ENCODE data around the gene TRPV6.

TRPV6 gene

DNA sequence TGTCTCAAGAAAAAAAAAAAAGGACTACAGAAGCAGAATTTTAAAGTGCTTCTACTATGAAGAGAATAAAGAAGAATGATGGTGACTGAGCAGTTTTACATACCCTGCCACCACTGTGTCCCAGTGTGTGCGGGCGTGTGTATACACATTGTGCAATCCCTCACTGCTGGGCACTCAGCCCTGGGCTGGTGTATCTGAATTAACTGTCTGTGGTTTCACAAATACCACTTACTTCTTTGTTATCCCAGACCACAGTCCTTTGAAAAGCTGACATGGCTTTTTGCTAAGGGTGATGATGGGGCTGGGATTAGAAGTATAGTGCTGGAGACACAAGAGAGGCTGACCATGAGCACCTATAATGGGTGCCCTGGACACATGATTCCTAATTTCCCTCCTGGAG lies 21.1 kb upstream of the TRPV6 start:
- no peak for DNase-seq

DNA sequence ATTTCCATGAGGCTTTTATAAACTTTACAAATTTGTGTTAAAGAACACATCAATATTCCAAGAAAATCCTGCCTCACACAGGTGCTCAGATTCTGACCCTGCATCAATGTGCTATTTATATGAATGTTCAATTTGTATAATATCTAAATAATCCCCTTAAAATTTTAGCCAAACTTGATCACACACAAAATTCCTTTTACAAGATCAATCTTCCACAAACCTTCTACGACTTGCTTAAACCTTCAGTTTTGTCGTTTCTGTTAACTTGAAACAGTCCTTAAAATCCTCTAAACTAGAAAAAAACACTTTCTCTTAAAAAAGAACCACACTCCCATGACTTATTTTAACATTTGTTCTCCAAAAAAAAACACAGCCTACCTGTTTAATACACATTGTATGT lies 20.2 kb upstream of the TRPV6 start:
- no peak for DNase-seq

DNA sequence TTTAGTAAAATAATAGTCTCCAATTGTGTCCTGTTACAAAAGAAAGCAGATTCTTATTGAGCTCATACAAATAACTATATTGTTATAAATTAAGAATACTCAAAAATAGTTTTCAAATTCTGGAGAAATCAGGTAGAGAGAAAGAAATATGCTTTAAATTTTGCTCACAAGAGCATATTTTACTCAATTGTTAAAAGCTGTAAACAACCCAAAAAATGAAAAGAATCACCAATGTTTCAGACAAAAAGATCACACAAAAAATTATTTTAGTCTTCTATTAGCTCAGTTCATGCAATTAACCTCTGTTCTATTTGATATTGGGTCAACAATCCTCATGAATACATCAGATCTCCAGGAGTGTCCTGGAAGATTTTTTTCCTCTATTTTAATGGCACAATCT lies 18.6 kb upstream of the TRPV6 start:
- no peak for DNase-seq

DNA sequence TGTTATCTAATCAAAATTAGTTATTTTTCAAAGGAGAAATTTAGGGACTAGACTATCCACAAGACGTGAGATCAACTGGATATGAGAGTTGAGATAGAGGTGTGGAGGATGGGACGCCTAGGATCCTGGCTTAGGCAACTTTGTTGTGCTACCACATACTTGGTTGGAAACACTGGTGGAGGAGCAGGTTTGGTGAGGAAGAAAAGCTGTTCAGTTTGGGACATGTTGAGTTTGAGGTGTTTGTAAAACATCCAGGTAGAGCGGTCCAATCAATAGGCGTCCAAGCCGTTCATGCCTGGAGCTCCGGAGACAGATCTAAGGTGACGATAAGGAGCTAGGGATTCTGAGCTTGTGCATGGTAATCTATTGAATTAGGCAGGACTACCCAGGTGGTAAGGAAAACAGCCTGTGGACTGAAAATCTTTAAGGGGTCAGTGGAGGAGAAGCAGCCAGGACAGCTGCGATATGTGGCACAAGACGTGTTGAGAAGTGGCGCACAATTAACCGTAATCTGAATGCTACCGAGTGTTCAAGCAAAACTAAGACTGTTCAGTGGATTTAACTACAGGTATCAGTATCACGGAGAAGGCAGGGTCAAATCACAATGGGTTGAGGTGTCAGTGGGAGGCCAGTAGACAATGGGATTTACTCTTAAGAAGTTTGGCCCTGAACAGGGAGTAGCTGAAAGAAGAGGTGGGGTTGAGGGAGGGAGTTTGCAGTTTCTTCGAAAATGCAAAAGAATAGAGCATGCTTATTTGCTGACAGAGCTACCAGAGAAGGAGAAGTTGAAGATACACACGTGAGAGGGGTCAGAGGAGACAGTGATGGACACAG lies 16.1 kb upstream of the TRPV6 start:
- DNase-seq, result no peak

DNA sequence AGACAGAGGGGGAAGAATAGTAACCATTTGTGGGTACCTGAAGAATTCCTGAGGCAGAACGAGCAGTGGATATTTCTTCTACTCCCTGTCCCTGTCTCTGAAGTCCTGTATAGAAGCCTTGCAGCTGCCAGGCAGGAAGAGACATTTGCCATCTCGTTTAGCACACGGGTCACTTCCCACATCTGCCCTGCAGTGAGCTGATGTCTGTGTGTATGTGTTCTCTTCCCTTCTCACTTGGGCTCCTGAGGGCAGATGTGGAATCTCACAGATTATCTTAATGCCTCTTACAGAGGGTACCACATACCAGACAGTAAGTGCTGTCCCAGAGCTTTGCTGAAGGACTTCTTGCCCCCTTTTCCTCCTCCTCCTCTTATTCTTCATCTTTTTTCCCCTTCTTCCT lies 14.1 kb upstream of the TRPV6 start:
- no peak for DNase-seq

DNA sequence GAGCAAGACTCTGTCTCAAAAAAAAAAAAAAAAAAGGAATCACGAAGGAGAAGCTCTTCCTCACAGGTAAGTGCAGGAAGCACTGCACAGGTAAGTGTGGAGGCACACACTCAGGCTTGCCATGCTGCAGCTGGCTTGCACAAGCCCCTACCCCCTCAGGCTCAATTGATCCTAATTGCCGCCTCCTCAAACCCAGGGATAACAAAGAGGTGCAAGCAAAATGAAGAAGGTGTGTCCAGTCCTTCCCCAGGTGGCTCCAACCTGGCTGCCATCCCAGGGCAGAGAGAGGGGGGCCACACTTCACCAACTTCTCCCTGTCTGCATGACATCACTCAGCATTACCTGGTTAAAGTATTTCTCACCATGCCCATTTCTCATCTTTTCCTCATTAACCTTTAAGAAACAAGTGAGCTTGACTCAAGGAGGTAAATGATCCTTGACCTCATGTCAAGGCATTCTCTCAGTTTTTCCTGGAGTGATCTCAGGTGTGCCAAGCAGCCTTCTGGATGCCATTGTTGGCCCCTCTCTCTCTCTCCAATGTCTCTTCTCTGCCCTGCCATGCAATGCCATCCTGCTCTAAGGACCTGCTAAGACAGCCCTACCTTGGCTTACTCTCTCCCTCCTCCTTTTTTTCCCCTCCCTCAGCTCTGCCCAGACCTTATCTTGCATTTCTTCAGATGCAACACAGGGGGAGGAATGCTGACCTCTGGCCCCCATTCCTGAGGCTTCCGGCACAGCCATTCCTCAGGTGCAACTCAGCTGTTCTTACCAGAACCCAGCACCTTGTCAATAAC lies 13.0 kb upstream of the TRPV6 start:
- no peak for DNase-seq

DNA sequence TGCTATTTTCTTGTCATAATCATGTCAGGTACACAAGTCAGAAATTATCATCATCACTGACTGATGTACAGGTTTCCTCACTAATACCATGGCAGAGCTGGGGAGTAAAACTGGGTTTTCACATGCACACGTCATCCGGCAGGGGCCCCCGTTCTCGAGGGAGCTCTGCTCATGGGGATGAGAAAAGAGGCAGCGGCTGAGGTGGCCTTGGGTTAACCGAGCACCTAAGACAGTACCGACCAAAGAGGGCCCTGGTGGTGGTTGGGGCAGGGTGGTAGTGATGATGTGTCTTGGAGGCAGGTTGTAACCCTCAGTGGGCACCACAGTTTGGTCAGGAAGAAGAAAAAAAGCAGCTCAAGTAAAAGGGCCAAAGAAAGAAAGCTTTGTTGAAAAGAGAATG lies 12.1 kb upstream of the TRPV6 start:
- DNase-seq, result no peak

DNA sequence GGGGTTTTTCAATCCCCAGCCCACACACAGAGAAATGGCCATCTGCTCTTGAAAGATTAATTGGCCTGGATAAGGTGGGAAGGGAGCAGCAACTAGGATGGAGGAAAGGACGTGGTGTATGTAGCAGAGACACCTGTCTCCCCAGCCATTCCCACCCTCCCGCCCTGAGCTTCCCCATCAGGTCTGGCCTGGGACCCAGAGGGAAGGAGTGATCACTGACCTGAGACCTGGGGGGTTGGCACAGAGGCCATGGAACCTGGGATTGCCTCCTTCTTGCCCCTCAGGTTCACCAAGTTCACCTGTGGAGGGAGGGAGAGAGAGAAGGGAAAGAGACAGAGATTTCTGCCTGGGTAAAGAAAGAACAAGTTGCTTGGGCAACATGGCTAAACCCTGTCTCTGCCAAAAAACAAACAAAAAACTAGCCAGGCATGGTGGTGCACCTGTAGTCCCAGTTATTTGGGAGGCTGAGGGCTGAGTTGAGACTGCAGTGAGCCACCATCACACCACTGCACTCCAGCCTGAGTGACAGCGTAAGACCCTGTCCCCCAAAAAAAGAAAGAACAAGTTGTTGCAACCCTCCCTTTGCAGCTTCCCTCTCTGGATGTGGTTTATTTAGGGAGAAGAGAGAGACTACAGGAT lies 11.3 kb upstream of the TRPV6 start:
- DNase-seq, result no peak

DNA sequence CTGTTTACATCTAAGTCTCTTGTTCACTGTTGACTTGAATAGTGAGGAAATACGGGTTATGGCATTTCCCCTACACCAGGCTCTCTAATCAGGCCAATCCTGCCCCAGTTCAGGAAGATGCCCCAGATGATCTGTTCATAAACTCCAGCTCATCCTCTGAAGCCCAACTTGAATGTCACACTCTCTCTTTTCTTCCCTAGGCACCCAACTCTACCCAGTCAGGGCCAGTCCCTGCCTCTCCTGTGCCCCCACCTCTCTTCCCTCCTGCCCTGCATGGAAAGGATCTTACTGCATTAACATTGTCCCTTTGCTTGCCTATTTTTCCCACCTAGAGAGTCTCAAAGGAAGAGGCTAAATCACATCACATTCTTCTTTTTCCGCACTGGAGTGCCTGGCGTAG lies 10.6 kb upstream of the TRPV6 start:
- DNase-seq, result no peak

DNA sequence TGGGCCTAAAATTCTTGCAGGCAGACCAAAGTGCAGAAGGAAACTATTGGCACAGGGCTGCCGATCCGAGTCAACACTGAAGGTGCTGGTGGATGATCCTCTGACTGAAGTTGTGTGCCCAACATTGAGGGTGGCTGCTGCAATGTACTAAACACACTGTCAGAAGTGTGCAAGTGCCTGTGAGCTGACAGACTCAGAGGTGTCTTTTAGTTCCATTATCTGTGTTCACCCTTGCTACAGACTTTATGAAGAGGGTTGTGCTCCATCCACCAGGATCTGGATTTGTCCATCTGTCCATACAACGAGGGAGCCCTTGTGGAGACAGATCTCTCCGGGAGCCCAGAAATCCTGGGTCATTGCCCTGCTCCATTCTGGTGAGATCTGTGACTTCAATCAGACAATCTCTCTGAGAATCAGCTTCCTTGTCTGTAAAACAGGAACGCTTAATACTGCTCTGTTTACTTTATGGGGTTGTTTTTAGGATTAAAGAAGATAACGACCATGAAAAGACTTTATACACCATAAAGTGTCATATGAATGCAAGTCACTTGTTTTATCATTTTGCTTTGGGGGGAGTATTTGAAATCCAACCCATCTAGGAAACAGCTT lies 9.5 kb upstream of the TRPV6 start:
- no peak for DNase-seq

DNA sequence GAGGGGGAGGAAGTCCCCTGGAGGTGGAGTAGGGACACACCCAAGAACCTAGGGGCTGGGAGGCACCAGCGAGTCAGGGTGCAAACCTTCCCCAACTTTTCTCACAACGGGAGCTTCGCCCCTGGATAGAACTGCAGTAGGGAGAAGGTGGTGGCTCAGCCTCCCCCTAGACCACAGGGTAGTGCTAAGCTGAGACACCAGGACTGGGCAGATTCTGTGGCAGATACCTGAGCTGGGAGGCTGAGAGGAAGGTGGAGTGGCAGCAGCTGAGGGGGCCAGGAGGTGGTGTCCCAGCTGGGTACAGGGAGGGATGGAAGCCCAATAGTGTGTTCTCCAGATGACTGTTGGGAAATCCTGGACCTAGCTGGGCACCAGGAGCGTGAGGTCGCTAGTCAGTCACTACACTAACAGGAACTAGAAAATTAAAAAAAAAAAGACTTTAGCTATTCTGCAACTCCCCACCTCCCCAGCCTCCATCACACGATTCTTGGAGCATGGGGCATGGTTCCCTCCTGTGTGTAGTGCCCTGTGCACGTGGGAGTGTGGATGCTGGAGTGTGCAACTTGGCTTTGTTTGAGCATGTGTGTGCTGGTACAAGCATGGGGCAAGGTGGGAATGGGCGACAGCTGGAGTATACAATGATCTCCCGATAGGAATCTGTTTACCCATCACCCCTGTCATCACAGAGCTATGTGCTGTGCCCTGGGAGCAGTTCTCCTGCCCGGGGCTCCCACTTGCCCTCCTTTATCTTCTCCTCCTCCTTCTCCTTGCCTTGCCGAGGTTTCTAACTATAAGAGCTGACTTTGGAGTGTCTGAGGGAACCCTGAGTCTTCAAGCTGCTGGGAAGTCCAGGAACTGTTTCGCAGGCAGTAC lies 8.8 kb upstream of the TRPV6 start:
- no peak for DNase-seq

DNA sequence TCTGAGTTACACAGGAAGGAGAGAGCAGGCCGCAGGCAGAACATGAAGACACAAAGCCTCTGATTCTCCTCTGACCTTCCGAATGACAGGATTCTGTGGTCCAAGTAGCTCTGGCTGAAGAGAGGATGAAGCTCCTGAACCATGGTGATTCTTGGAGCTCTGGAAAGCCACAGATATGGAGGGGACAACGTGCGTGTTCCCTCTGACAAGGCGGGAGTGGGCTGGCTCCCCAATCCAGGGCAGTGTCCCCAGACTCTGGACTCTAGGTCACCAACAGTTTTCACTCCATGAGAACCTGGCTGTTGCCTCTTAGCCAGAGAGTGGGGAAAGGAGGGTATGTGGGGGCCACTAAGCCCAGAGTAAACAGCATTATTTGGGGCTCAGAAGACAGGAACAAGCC lies 7.4 kb upstream of the TRPV6 start:
- no peak for DNase-seq

DNA sequence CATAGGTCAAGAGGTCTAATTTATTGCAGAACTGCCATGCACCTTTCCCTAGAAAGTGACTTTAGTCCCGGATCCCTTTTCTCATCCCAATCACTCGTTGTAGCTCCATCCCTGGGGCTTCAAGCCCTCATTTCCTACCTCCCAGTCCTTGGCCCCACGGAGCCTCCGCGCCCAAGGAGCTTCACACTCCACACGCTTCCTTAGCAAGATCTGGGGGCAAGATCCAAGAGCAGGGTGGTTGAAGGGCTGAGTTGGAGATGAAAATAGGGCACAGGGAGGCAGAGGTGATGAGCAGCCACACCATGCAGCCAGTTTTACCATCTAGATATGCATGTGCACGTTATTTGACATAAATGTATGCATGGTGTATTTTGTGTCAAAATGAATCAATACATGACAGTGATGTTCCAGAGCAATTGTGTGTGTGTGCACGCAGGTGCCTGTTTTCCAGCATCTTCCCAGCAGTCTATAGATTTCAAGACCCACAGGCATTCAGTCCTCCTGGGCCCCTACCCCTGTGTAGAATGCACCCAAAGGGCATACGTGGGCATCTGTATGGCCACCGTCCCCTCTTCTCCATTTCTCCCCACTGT lies 6.0 kb upstream of the TRPV6 start:
- no peak for DNase-seq

DNA sequence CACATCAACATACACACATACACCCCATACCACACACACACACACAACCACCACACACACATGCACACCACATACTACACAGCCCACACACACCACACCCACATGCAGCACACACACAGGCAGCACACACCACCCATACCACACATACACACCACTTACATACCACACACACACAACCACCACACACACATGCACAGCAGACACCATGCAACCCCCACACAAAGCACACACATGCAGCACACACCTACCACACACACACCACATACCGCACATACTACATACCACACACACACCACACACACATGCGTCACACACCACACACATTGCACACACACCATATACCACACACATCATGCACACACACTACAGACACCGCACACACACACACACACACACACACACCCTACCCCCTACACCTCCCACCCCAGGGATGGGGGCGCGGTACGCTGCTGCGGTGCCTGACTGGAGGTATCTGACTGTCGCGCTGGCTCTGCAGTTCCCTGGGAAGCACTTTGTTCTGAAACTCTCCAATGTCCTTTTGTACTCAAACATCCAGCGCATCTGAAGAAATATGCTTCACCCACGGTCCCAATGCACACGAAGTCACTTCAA lies 5.4 kb upstream of the TRPV6 start:
- DNase-seq, result no peak

DNA sequence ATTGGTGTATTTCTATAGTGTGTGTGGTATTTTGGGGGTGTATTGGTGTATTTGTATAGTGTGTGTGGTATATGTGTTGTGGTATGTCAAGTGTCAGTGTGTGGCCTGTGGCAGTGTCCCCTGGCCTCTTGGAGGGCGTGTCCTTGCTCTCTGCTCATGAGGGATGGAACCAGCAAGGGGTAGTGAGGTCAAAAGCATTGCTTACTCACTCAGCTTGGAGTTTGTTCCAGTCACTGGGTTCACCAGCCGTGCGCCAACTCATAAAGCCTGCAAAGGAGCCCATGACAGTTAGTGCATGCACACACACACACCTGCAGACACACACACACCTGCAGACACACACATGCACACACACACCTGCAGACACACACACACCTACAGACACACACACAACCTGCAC lies 4.3 kb upstream of the TRPV6 start:
- DNase-seq, result no peak

DNA sequence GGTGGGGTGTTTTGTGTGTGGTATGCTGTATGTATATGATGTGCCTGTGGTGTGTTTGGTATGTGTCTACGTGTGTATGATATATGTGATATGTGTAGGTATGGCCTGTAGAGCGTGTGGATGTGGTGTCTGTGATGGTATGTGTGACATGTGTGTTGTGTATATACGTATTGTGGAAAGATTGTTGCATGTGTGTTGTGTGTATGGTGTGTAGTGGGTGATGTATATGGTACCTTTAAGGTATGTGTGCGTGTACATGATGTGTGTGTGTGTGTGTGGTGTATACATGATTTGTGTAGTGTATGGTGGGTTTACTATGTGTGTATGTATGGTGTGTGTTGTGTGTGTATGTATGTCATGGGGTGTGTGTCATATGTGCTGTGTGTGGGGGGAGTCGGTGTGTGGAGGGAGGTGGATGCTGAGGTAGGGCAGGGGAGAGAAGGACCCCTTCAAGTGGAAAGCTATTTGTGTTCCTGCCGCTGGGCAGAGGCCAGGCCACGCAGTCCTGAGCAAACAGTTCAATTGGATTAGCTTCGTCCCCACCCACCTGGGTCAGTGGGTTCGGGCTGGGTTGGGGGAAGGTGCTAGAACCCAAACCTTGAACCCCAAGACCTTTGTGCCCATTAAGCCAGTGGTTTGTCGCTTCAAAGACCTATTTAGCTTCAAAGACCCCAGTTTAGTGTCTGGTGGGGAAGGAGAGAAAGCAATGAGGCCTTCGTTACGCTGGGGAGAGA lies 1.9 kb upstream of the TRPV6 start:
- no peak for DNase-seq

DNA sequence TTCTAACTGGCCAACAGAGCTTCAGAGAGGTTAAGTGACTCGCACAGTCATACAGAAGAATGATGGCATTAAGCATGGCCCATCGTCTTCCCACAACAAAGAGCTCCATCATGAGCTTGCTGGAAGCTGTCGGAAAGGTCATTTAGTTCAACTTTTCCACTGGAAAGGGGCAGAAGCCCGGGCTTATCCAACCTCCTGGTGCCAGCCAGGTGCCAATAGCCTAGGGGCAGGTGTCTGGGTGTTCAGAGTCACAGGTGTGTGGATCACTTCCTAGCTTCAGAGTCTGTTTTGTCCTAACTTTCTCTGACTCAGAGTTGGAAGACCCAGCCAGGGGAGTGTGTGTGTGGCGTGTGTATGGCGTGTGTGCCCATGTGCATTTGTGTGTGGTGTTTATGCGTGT lies 1.3 kb upstream of the TRPV6 start:
- DNase-seq, result no peak

DNA sequence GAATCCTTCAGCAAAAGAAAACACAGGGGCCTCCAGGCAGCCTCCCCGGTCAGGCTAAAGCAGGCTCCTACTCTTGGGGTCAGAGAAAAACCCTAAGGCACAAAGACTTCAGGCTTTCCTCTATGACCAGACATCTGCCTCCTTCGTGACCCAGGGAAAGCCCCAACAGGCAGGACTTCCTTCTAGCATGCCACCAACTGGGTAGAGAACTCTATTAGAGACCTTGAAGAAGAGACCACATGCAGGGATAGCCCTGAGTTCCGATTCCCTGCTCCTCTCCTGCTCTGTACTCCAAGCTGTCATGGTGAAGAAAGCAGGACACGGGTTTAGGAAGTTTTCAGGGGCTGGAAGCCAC lies 1.3 kb downstream of the TRPV6 start:
- DNase-seq, result no peak

DNA sequence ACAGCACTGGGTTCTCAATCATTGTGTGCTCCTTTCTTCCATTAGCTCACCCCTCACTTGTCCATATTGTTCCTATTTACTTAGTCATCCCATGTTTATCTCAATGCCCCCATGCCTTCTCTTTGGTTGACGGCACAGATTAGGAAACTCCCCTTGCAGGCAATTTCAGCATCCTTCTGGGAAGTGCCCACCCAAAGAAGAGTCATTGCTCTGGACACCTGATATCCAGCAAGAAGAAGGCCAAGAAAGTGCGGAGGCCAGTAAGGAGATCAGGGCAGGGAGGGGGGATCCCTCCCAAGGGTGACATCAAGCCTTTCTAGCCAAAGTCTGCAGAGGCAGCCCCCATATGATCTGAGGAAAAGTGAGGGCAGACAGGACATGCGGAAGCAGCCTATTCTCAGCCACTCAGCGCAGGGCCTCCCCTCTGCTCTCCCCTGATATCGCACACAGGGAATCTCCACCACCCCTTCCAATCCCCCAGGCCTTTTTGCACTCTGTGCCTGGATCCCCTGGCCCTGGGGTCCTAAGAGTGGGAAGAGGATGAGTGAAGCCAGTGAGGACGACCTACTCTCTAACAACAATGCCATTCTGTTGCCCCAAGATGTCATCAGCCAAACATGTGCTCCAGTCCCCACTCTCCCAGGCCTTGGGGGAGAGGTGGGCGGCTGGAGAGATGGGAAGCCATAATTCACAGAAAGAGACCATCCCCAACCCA lies 1.8 kb downstream of the TRPV6 start:
- no peak for DNase-seq

DNA sequence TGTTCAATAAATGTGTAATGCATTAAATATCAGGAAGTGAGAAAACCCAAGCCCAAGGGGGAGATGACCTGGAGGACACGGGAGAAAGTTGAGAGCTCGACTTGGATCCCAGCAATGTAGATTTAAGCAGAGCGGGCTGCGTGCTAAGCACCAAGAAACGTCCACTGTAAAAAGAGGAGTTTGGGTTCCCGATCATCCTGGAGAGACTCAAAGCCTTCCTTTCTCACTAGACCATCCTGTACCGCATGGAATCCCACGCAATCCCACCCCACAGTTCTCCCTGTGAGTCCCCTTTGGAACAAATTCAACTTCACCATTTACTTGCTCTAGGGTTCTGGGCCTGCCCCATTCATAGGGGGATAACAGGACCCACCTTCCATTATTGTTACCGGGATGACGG lies 2.4 kb downstream of the TRPV6 start:
- DNase-seq, result no peak

DNA sequence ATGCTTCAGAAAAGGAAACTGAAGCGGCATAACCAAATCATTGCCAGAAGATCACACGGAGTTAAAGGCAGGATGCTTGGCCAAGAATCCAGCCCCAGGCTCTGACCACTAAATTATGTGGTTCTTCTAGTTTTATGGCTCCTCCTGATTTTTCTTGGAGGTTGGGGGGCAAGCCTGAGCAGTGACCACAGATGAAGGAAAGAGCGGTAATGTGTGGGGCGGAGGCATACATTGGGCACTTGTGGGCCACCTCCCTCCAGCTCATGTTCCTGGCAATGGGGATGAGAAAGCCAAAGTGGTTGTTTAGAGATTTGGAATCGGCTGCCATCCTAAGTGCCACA lies 3.2 kb downstream of the TRPV6 start:
- DNase-seq, result no peak

All from bone marrow (tissue), 2 donors.